Heart left ventricle (tissue), 16 donors: ENCODE data around the gene IGF1R. TPM values are rescaled to one million over a fixed set of nuclear protein-coding genes. Genes with fewer than 3 reads are reported as not detected.
A peak's percentile ranks its signal among the peaks of the same experiment; 100 is the strongest.

ENCODE experiments used
- ATAC-seq, 4 donors: fragments of 200-7000 bp; cut with Tn5 transposase; one replicate each; pipeline ENCODE4 v1.9.1; 2020 to 2022; ENCODE audit warnings: moderate library complexity in 4 of 4, mild to moderate bottlenecking in 3 of 4, moderate number of reproducible peaks in 1 of 4
- DNase-seq, 5 donors: peaks; one replicate each; pipeline ENCODE4 v3.0.0-alpha.2; 2020
- H3K27ac ChIP-seq, 12 donors: fragments of 200-600 bp; sonication (generic) in 4 of 12; one replicate each; pipeline versions ENCODE4 v1.5.0 to v1.8.0; 2016 to 2022; ENCODE audit warnings: mild to moderate bottlenecking in 2 of 12
- H3K27me3 ChIP-seq, 9 donors: fragments of 200-600 bp; sonication (generic) in 2 of 9; one replicate each; pipeline versions ENCODE4 v1.5.1 to v1.8.0; 2016 to 2022; ENCODE audit warnings: mild to moderate bottlenecking in 3 of 9
- H3K36me3 ChIP-seq, 9 donors: fragments of 200-600 bp; sonication (generic) in 2 of 9; one replicate each; pipeline versions ENCODE4 v1.5.0 to v1.8.0; 2018 to 2022; ENCODE audit warnings: mild to moderate bottlenecking in 2 of 9
- H3K4me1 ChIP-seq, 12 donors: fragments of 200-600 bp; sonication (generic) in 4 of 12; one replicate each; pipeline versions ENCODE4 v1.5.0 to v1.8.0; 2016 to 2022; ENCODE audit warnings: mild to moderate bottlenecking in 3 of 12
- H3K4me3 ChIP-seq, 12 donors: fragments of 200-600 bp; sonication (generic) in 4 of 12; one replicate each; pipeline versions ENCODE4 v1.5.0 to v1.8.0; 2017 to 2022; ENCODE audit warnings: mild to moderate bottlenecking in 9 of 12, moderate library complexity in 4 of 12
- H3K9me3 ChIP-seq, 12 donors: fragments of 200-600 bp; sonication (generic) in 4 of 12; one replicate each; pipeline versions ENCODE4 v1.5.0 to v1.8.0; 2016 to 2022; ENCODE audit warnings: mild to moderate bottlenecking in 1 of 12
- POLR2A ChIP-seq, 2 donors: fragments of 450-650 bp; IDR thresholded peaks; one replicate each; pipeline ENCODE4 v1.6.1; 2017; ENCODE audit warnings: antibody characterized with exemption in 2 of 2, mild to moderate bottlenecking in 2 of 2, moderate library complexity in 2 of 2
- WGBS, 4 donors: extraction: QIAGEN DNeasy Blood & Tissue Kit in 2 of 4; methylation state at CpG; one replicate each; pipeline versions ENCODE4 v1.1.5 to v1.1.7; 2013 to 2018; 5-methylcytosine and 5-hydroxymethylcytosine counted together
- intact Hi-C, 10 donors: fragments of 100-400 bp; cut with DNase I; formaldehyde crosslinking; loops; one replicate each; pipeline versions ENCODE4 v1.11.1 to v1.14.2; 2022
- polyA plus RNA-seq, 2 donors: library from polyadenylated mRNA; stranded (reverse); fragments of 200-250 nt; gene quantifications; one replicate each; pipeline ENCODE4 v1.2.3, GENCODE V29; 2013
- total RNA-seq, 9 donors: library from RNA; depleted of rRNA in 2 of 9; stranded (reverse); fragments of >200 nt in 2 of 9; fragmentation: NEBNext Ultra II Directional in 3 of 9; extraction: Animal tissue kit (Norgen Biotek cat#: 25700) in 3 of 9; gene quantifications; one replicate each; pipeline versions ENCODE4 v1.1.0 to v1.2.4, GENCODE V29; 2016 to 2023
- TF ChIP-seq, protein P1 (sequence below), 12 donors: fragments of 200-600 bp; sonication (generic) in 4 of 12; IDR thresholded peaks; one replicate each; pipeline versions ENCODE4 v1.5.0 to v1.8.0; 2018 to 2022; ENCODE audit warnings: antibody characterized with exemption in 12 of 12, mild to moderate bottlenecking in 5 of 12
- donor health status: ischemic (EF 13 %, LVEDD 7.1; RV severe dilation, severe dysfunction).
- donor health status: healthy with polysubstance abuse.
- donor health status: DM: no; HTN: yes; CAD: no.
- donor health status: DM: no; HTN: no; CAD: no.
- donor health status: ischemic (EF 25% LVEDD 6.9; RV normal size, moderate dysfunction).
- donor health status: ischemic (EF 25% LVEDD 5.7; RV mildly dilated, moderate dysfunction).
- donor health status: healthy.
- donor health status: DM: yes; HTN: yes; CAD: no.
- donor health status: ischemic (EF 35%, LVEDD 5.7; RV mildly dilated, moderate dysfunction).
- donor health status: nonischemic (EF 11% LVEDD 7.7; RV severe dilation, severe dysfunction).
- donor health status: DM: yes; HTN: yes; CAD: no.
- donor health status: PGD.
- donor health status: ischemic (EF 29% LVEDD 5.4; RV normal size, mild dysfunction).
- donor health status: nonischemic (EF 23%, LVEDD 6.1; RV moderate dilation, normal function).

IGF1R gene
- total and polyA plus RNA-seq, 11 donors, result 7.4 to 93.1 (median 40.5) TPM

DNA sequence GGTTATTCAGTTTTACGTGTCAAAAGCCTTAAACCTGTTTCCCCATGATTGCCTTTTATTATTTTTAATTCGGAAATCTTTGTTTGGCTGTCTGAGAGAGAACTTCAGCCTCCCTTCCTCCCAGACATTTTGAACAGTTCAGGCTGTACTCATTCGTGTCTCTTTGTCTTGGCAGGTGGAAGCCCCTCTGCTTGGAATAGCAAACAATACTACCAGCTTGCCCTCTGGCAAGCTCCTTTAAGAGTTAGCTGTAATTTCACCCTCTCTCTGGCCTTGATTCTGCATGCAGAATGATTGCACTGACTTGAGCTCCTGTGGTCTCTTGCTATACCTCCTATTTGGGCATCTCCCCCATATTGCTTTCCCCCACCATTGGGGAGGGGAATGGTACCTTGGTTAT lies 11.7 kb downstream of the IGF1R start:
- DNase-seq, result no peak
- H3K27me3 ChIP-seq, result no peaks in the 10 kb centered on the region
- H3K36me3 ChIP-seq, result no peaks in the 10 kb centered on the region
- H3K4me1 ChIP-seq, result peaks cover 0 to 85% (median 38%) of the 10 kb centered on the region in 12 donors
- H3K27ac ChIP-seq, result peak overlapping the region in 1 of 12 donors; percentile 23
- intact Hi-C loops, result loop anchor here in 3 of 10 donors (5.0 to 10.0 kb wide), 4 partner anchors 112 to 405 kb away; no protein-coding TSS in a partner anchor
- ATAC-seq, result no peak
- no peak overlapping the region for H3K4me3 ChIP-seq
- 57 to 71% (median 65%) methylated on average over 3 of the region's 3 CpGs for WGBS, 4 donors
- H3K9me3 ChIP-seq, result no peaks in the 10 kb centered on the region
- no peak for TF ChIP-seq POLR2A (IDR thresholded peaks at IDR 0.05)
- TF ChIP-seq, protein P1, sequence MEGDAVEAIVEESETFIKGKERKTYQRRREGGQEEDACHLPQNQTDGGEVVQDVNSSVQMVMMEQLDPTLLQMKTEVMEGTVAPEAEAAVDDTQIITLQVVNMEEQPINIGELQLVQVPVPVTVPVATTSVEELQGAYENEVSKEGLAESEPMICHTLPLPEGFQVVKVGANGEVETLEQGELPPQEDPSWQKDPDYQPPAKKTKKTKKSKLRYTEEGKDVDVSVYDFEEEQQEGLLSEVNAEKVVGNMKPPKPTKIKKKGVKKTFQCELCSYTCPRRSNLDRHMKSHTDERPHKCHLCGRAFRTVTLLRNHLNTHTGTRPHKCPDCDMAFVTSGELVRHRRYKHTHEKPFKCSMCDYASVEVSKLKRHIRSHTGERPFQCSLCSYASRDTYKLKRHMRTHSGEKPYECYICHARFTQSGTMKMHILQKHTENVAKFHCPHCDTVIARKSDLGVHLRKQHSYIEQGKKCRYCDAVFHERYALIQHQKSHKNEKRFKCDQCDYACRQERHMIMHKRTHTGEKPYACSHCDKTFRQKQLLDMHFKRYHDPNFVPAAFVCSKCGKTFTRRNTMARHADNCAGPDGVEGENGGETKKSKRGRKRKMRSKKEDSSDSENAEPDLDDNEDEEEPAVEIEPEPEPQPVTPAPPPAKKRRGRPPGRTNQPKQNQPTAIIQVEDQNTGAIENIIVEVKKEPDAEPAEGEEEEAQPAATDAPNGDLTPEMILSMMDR (IDR thresholded peaks at IDR 0.05), result no peak

- peak overlapping the region in 1 of 12 donors; percentile 2 for H3K27ac ChIP-seq
- no peaks in the 10 kb centered on the region for H3K27me3 ChIP-seq
- ATAC-seq, result no peak
- no peak for TF ChIP-seq POLR2A (IDR thresholded peaks at IDR 0.05)
- TF ChIP-seq, protein P1 (IDR thresholded peaks at IDR 0.05), result no peak
- no peak overlapping the region for H3K4me3 ChIP-seq
- no peak for DNase-seq
- intact Hi-C loops, result loop anchor here in 3 of 10 donors (5.0 to 10.0 kb wide), 4 partner anchors 109 to 402 kb away; no protein-coding TSS in a partner anchor
- 87 to 94% (median 93%) methylated on average over 6 of the region's 6 CpGs for WGBS, 4 donors
- H3K9me3 ChIP-seq, result no peaks in the 10 kb centered on the region
- H3K4me1 ChIP-seq, result peaks cover 0 to 91% (median 42%) of the 10 kb centered on the region in 12 donors
- H3K36me3 ChIP-seq, result no peaks in the 10 kb centered on the region
Measured at GRCh38 chr15:98663045-98663444, 14.7 kb downstream of the IGF1R start.

DNA sequence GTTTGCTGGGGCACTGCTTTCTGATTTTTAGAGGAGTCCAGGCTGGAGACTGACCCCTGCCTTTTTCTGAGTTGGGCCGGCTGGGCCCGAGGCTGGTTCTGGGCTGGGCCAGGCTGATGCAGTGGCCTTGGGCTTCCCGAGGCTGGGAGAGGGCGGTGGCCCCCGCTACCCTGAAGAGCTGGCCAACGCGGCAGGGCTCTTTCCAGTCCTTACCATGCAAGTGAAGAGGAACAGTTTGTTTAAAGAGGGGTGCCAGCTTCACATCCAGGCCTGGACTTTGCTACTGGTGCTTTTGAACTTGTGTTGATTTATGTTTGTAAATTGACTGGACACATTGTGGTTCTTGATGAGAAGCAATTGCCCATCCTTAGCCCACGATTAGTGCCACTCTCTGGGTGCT lies 15.3 kb downstream of the IGF1R start:
- H3K4me1 ChIP-seq, result peaks cover 0 to 92% (median 44%) of the 10 kb centered on the region in 12 donors
- H3K27me3 ChIP-seq, result no peaks in the 10 kb centered on the region
- 60 to 82% (median 63%) methylated on average over 6 to 8 of the region's 8 CpGs for WGBS, 4 donors
- no peaks in the 10 kb centered on the region for H3K9me3 ChIP-seq
- H3K36me3 ChIP-seq, result no peaks in the 10 kb centered on the region
- H3K4me3 ChIP-seq, result no peak overlapping the region
- intact Hi-C loops, result loop anchor here in 3 of 10 donors (5.0 to 10.0 kb wide), 4 partner anchors 109 to 401 kb away; no protein-coding TSS in a partner anchor
- peak; percentile 10 to 47 (median 34) for ATAC-seq
- no peak for TF ChIP-seq POLR2A (IDR thresholded peaks at IDR 0.05)
- TF ChIP-seq, protein P1 (IDR thresholded peaks at IDR 0.05), result no peak
- DNase-seq, result no peak
- H3K27ac ChIP-seq, result peak overlapping the region in 4 of 12 donors; percentile 2 to 62 (median 11)

DNA sequence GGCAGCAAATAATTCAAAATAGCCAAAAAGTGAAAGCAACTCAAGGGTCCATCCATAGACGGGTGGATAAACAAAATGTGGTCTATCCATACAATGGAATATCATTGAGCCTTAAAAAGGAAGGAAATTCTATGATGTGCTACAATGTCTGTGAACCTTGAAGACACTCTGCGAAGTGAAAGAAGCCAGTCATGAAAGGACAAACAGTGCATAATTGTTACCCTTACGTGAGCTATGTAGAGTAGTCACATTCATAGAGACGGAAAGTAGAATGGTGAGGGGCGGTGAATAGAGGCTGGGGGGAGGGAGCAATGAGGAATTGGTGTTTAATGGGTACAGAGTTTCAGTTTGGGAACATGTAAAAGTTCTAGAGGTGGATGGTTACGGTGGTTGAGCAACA lies 18.1 kb downstream of the IGF1R start:
- intact Hi-C loops, result loop anchor here in 1 of 10 donors (10.0 kb wide), 1 partner anchor 398 kb away; no protein-coding TSS in a partner anchor
- peaks cover 0 to 95% (median 46%) of the 10 kb centered on the region in 12 donors for H3K4me1 ChIP-seq
- TF ChIP-seq POLR2A (IDR thresholded peaks at IDR 0.05), result no peak
- TF ChIP-seq, protein P1 (IDR thresholded peaks at IDR 0.05), result no peak

More for the DNA sequence above, 18.1 kb downstream of the IGF1R start:
- no peak for ATAC-seq
- Histone ChIP-seq H3K36me3 (no peaks in the 10 kb centered on the region), H3K4me3 (no peak overlapping the region), H3K9me3 (no peaks in the 10 kb centered on the region), H3K27me3 (no peaks in the 10 kb centered on the region), H3K27ac (no peak overlapping the region)
- 91 to 95% (median 93%) methylated on average over 6 of the region's 6 CpGs for WGBS, 4 donors
- DNase-seq, result no peak
